HG02973 (cell line): ENCODE results near the gene PDE4D.
"Not testable (repeated sequence)": the region's sequence is repeated elsewhere in the genome, so short reads cannot be mapped to it uniquely, and the experiment has no call there.

Experiments used
- ATAC-seq: cut with Tn5 transposase; IDR thresholded peaks from one replicate; pipeline ENCODE4 v1.9.1; 2021; ENCODE audit warnings: moderate library complexity; ENCODE audit not compliant: unreplicated experiment

Gene PDE4D

DNA sequence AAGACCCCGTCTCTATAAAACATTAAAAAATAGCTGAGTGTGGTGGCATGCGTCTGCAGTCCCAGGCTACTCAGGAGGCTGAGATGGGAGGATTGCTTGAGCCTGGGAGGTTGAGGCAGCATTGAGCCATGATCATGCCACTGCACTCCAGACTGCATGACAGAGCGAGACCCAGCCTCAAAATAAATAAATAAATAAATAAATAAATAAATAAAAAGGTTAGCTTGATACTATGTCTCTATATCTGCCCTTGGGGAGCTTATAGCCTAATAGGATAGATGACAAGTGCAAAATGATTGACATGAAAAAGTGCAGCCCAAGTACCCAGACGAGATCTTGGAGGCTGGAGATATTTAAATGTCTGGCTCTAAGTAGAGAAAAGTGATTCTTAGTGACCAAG is 122.6 kb downstream of the PDE4D start:
- ATAC-seq: no peak

DNA sequence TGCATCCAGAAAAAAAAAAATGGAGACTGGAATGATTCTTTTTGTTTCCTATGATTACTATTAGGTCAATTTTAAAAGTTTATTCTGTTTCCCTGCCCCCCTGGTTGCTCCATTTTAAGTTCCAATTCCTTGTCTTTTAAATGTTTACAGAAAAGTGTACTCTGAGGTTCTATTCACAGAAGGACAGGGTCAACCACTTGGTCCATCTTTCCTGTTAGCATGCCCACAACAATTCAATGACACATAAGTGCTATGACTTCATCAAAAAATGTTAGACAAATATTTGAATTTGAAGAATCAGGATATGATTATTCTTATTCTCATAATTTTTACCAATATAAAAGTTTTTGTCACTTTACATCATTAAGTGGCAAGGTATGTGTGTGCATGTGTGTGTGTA is 123.7 kb downstream of the PDE4D start:
- no peak for ATAC-seq

DNA sequence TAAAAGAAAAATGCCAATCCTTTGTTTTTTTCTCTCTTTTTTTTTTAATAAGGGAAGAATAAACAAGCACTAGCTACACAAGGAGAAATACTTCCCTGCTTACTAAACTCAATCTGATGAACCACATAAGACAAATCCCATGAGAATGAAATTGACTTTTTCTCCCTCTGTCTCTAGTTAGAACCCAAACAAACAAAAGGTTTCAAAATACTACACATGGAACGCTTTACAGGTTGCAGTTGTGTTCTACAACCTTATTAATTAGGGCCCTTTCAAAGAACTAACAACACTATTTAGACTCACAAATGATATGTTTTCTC is 124.5 kb downstream of the PDE4D start:
- no peak for ATAC-seq

GRCh38 chr5:59768152-59769040 is 125.1 kb downstream of the PDE4D start:
- ATAC-seq: no peak

DNA sequence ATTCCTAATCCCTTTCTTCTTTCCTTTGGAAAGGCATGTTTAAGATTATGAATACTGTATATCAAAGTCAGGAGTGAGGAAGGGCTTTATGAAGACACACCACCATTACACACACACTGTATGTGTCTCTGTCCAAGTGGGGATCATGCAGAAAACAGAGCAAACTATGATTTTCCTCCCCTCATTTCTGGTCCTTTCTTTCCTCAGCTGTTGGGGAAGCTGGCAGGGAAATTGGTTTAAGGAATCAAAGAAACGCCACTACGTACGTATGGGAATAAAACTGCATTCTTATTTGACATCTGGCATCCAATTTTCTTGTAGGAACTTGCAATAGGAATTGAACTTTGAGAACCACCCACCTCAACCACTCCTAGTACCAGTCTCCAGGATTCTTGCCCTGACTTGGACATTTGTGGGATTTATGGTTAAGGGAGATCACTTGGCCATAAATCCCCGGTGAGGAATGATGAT is 125.8 kb downstream of the PDE4D start:
- ATAC-seq: no peak

DNA sequence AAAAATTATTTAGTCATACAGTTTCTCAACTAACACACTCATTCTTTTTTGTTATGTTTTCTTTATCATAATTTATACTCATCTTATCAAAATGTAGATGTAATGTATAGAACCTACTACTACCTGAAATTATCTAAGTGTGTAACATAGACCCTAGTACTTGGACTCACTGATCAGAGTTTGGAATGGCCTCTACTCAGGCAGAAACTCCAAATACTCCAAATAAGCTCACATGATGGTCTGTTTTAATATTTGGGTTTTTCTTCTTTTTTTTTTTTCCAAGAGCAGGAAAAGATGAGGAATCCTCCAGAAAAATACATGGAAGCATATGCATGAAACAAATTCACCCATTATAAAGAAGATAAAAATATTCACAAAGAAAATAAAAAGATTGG is 126.3 kb downstream of the PDE4D start:
- no peak for ATAC-seq

DNA sequence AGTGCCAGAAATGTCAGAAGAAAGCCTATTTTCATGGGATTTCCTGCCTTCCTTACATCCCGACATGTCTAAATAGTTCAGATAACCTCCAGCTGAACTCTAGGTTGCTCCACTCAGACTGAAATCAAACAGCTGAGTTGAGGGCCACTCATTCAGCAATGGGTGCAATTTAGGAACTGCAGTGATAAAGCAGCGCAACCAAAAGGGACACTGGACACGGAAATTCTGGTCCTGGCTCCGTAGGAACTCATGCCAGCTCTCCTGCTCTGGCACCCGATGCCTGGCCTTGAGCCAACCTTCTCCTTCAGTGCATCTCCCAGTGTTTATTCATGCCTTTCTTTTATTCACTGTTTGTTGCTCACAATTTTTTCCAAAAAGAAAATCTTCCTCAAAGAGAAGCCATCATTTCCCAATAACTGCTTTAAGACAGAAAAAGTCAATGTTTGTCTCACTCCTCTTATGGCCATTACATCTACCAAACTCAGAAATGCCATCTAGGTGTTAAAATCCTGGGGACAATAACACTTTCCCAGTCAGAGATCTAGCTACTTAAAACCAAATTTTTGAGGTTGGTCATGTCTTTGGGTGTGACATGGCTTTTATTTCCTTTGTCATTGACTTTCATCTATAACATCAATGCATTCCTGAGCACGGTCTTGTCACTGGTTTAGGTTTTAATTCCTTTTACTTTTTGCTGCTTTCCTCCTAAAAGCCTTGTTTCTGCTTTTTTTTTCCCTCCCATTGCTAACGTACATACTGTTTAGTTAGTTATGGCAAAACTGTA is 126.9 kb downstream of the PDE4D start:
- no peak for ATAC-seq

- ATAC-seq: no peak
These were observed 128.1 kb downstream of the PDE4D start for GRCh38 chr5:59765446-59765845.

- ATAC-seq: no peak
These were observed 129.2 kb downstream of the PDE4D start for GRCh38 chr5:59764361-59764760.

GRCh38 chr5:59763541-59763940 is 130.0 kb downstream of the PDE4D start:
- ATAC-seq: no peak

DNA sequence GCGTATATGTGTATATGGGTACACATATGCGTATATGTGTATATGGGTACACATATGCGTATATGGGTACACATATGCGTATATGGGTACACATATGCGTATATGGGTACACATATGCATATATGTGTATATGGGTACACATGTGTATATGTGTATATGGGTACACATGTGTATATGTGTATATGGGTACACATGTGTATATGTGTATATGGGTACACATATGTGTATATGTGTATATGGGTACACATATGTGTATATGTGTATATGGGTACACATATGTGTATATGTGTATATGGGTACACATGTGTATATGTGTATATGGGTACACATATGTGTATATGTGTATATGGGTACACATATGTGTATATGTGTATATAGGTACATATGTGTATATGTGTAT is 131.3 kb downstream of the PDE4D start:
- not testable (repeated sequence) for ATAC-seq

DNA sequence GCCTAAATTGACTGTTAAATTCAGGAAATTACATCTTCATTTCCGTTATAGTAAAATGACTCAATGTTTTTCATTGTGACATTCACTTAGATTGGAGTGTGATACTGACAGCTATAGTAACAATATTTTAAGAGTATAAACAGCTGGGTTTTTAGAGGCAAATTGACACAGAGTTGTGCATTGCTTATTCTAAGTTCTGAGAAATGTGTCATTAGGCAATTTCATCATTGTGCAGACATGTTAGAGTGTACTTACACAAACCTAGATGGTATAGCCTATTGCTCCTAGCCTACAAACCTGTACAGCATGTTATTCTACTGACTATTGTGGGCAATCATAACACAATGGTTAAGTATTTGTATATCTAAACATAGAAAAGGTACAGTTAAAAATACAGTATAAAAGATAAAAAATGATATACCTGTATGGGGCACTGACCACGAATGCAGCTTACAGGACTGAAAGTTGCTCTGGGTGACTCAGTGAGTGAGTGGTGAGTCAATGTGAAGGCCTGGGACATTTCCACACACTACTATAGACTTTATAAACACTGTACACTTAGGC is 132.7 kb downstream of the PDE4D start:
- no peak for ATAC-seq

DNA sequence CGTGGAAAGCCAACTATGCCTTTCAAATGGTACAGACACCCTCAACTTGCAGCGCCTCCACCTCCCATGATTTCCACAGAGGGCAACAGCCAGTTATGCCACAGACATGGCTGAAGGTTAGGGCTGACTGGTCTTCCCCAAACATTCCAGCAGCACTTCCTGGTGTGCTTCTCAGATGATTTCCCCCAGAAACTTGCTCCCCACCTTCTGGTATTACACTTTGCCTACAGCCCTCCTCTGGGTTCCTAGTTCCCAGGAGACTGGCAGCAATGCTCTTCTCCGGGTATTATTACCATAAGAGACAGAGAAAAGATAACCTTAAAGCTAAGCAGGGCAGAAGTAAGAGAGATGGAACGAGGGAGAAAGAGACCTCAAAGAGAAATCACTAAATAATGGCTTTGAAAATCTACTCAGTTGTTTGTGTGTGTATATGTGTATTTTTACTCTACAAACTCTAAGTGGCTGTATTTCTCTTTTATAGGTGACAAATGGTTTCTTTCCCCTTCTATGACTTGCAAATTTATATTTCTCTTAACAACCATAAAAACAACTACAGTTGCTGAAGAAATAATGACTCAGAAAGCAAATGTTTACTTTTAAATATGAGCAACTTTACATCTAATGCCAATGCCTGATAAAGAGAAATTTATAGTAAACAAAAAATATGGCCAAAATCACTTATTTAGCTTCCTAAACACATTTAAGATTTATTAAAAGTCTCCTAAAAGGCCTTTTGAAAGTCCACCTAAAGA is 133.8 kb downstream of the PDE4D start:
- no peak for ATAC-seq

DNA sequence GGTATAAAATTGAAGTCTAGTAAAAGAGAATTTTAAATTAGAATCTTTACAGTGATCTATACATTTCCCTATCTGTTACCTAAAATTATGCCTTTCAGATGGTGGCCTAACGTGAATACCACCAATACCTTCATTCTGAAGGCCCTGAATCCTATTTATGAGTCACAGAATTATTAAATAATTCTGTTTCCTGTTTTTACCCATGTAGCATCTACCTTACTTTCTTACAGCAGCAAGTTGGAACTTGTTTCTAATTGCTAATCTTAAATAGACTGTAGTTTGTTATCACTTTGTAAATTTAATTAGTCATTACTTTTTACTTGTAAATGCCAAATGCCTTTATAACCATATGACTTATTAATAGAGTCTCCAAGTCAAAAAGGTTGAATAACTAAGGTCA is 135.0 kb downstream of the PDE4D start:
- no peak for ATAC-seq

DNA sequence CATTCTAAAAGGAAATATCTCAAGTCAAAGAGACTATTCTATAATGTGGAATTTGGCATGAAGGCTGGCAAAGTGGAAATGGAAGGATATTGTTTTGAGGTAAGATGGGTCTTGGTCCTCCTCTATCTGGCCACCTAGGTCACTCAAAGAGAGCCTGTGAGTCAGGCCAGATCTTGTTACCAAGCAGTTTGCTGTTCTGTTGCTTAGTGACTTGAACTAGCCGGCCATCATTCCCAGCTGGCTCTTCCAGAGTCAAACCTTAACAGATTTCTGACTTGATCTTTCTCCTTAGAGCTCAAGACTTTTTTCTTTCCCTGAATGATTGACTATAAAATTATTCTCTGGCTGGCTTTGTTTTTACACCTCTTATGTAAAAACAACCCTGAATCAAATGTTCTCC is 136.1 kb downstream of the PDE4D start:
- ATAC-seq: no peak

DNA sequence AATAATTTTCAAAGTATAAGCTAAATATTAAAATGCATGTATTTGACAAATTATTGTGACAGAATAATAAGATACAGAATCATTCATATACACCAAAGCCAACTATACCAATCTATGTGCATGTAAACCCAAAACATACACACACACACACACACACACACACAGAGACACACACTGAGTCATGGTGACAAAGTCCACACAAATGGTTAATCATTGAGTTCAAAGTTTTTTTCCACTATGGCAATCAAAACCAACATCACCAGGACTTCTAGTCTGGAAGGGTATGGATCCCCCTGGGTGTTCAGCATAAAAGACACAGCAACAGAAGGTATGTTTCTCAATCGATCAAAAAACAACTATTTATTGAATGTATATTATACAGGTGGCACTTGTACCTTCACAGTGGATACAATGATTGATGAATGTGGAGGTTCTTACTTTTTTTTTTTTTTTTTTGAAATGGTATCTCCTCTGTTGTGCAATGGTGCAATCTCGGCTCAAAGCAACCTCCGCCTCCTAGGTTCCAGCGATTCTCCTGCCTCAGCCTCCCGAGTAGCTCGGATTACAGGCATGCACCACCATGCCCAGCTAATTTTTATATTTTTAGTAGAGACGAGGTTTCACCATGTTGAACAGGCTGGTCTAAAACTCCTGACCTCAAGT is 137.0 kb downstream of the PDE4D start:
- no peak for ATAC-seq

GRCh38 chr5:59755476-59755875 is 138.1 kb downstream of the PDE4D start:
- no peak for ATAC-seq

DNA sequence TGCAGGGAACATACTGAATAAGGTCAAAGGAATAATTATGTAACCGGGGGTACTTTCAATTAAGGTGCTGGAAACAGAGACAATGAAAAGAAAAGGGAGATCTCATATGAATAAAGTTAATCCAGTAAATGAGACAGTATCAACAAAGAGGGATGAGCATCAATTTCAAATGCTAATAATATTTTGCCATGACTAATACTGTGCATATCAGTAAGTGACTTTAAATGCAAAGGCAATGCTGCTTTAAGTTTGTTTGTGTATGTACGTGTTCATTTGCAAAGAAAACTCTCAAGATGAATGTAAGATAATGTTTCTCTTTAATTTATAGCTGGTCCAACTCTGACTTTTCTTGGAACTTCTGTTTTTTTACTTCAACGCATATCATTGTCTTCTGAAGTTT is 139.9 kb downstream of the PDE4D start:
- no peak for ATAC-seq

- ATAC-seq: no peak
These were observed 143.6 kb downstream of the PDE4D start for GRCh38 chr5:59749782-59750520.
